Adrenal gland (tissue), 12 donors: ENCODE data around the gene PPP3CA. TPM values are rescaled to one million over a fixed set of nuclear protein-coding genes. Genes with fewer than 3 reads are reported as not detected.

Experiments used
- DNase-seq, 7 donors: peaks; one replicate each; pipeline ENCODE4 v3.0.0-alpha.2; 2019 to 2020
- H3K27ac ChIP-seq, 5 donors: fragments of 200-600 bp; sonication (generic) in 4 of 5; 1 replicate in 3 of 5; 2 replicates in 2 of 5; pipeline versions ENCODE4 v1.5.1 to v1.8.0; 2016 to 2020; ENCODE audit warnings: mild to moderate bottlenecking in 1 of 5
- H3K27me3 ChIP-seq: fragments of 200-600 bp; 2 replicates; pipeline ENCODE4 v1.8.0; 2021
- H3K36me3 ChIP-seq, 2 donors: fragments of 200-600 bp; replicated peaks in 1 of 2; 1 replicate in 1 of 2; 2 replicates in 1 of 2; pipeline versions ENCODE4 v1.5.1 to v1.8.0; 2018 to 2022
- H3K4me1 ChIP-seq, 2 donors: fragments of 200-600 bp; replicated peaks in 1 of 2; 1 replicate in 1 of 2; 2 replicates in 1 of 2; pipeline versions ENCODE4 v1.5.1 to v1.8.0; 2018 to 2021
- H3K4me3 ChIP-seq, 4 donors: fragments of 200-600 bp; sonication (generic) in 3 of 4; one replicate each; pipeline ENCODE4 v1.5.1; 2016 to 2018
- H3K9me3 ChIP-seq, 3 donors: fragments of 200-600 bp; sonication (generic) in 1 of 3; replicated peaks in 1 of 3; 1 replicate in 2 of 3; 2 replicates in 1 of 3; pipeline versions ENCODE4 v1.5.1 to v1.8.0; 2016 to 2021
- POLR2A ChIP-seq, 2 donors: fragments of 450-650 bp; IDR thresholded peaks; one replicate each; pipeline ENCODE4 v1.6.1; 2017; ENCODE audit warnings: antibody characterized with exemption in 2 of 2, mild to moderate bottlenecking in 2 of 2, moderate library complexity in 1 of 2
- WGBS, 4 donors: extraction: QIAGEN DNeasy Blood & Tissue Kit in 2 of 4; methylation state at CpG; one replicate each; pipeline versions ENCODE4 v1.1.5 to v1.1.7; 2013 to 2017; 5-methylcytosine and 5-hydroxymethylcytosine counted together
- intact Hi-C, 2 donors: fragments of 100-400 bp; cut with DNase I; formaldehyde crosslinking; loops; one replicate each; pipeline versions ENCODE4 v1.14.1 to v1.15.0; 2022 to 2023
- polyA plus RNA-seq, 3 donors: library from polyadenylated mRNA; stranded (reverse); fragments of 200-250 nt in 2 of 3; fragments of 350-450 nt in 1 of 3; fragmentation: Illumina TruSeq in 1 of 3; extraction: RNeasy Lipid Tissue Mini Kit (QIAGEN cat#74804) in 1 of 3; gene quantifications; one replicate each; pipeline ENCODE4 v1.2.3, GENCODE V29; 2013 to 2014
- total RNA-seq, 9 donors: library from RNA; depleted of rRNA in 4 of 9; stranded (reverse); fragments of >200 nt in 4 of 9; fragments of 120-200 nt in 1 of 9; fragmentation: NEBNext Ultra II Directional in 1 of 9; extraction: Animal tissue kit (Norgen Biotek cat#: 25700) in 1 of 9; gene quantifications; one replicate each; pipeline versions ENCODE4 v1.1.0 to v1.2.4, GENCODE V29; 2013 to 2023
- TF ChIP-seq, protein P1 (sequence below), 6 experiments: fragments of 450-650 bp in 4 of 6; fragments of 200-600 bp in 2 of 6; sonication (generic) in 1 of 6; IDR thresholded peaks; 1 replicate in 5 of 6; 2 replicates in 1 of 6; pipeline versions ENCODE4 v1.5.1 to v1.8.0; 2016 to 2021; ENCODE audit warnings: antibody characterized with exemption in 6 of 6, mild to moderate bottlenecking in 2 of 6, moderate library complexity in 1 of 6
- donor health status: healthy with polysubstance abuse.
- donor health status: Bipolar disorder and iron deficiency.
- donor health status: DM: yes; HTN: yes; CAD: no.
- donor health status: DM: no; HTN: no; CAD: no.
- donor health status: DM: no; HTN: no; CAD: no.
- donor health status: DM: yes; HTN: yes; CAD: no.

PPP3CA gene
- total and polyA plus RNA-seq, 12 donors, result 13.8 to 138 (median 43.8) TPM

DNA sequence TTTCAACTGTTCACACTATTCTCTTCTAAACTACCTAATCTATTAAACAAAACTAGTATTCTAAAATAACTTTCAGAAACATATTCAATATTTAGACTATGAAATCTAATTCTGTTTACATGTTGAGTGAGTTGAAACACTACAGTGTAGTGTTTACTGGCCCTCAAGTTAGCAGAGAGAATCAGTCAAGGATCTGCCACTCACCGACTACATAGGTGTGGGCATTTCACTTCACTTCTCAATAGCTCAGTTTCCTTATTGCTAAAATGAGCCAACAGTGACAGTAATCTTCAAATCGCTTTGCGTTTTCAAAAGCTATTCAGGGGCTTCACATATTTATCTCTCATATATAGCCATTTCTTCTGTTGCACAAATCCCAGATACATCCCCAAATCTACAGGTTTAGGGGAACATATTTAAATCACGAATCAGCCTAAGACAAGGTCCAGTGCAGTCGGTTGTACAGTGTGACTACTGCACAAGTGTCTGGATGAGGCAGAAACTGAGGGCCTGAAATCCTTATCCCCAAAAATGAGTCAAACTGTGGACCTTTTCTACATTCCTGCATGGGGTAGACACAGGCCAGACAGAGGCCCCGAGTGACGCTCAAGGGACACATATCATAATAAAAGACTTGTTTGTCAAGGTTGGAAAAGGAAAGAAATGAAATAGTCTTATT is 129.8 kb downstream of the PPP3CA start:
- Histone ChIP-seq H3K4me3 (no peak overlapping the region), H3K4me1 (peaks cover 0 to 46% of the 10 kb centered on the region in 2 donors), H3K27me3 (no peaks in the 10 kb centered on the region), H3K9me3 (no peaks in the 10 kb centered on the region), H3K36me3 (no peaks in the 10 kb centered on the region), H3K27ac (peak overlapping the region in 1 of 5 donors; percentile 17)
- peak in 5 of 7 donors; percentile 19 to 44 (median 35) for DNase-seq
- 70 to 78% (median 73%) methylated on average over 7 of the region's 7 CpGs for WGBS, 4 donors
- TF ChIP-seq, protein P1, sequence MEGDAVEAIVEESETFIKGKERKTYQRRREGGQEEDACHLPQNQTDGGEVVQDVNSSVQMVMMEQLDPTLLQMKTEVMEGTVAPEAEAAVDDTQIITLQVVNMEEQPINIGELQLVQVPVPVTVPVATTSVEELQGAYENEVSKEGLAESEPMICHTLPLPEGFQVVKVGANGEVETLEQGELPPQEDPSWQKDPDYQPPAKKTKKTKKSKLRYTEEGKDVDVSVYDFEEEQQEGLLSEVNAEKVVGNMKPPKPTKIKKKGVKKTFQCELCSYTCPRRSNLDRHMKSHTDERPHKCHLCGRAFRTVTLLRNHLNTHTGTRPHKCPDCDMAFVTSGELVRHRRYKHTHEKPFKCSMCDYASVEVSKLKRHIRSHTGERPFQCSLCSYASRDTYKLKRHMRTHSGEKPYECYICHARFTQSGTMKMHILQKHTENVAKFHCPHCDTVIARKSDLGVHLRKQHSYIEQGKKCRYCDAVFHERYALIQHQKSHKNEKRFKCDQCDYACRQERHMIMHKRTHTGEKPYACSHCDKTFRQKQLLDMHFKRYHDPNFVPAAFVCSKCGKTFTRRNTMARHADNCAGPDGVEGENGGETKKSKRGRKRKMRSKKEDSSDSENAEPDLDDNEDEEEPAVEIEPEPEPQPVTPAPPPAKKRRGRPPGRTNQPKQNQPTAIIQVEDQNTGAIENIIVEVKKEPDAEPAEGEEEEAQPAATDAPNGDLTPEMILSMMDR (IDR thresholded peaks at IDR 0.05), result no peak
- no peak for TF ChIP-seq POLR2A (IDR thresholded peaks at IDR 0.05)
- intact Hi-C loops, result no loop called here

- intact Hi-C loops, result no loop called here
- TF ChIP-seq, protein P1 (IDR thresholded peaks at IDR 0.05), result no peak
- TF ChIP-seq POLR2A (IDR thresholded peaks at IDR 0.05), result no peak
- Histone ChIP-seq H3K27me3 (no peaks in the 10 kb centered on the region), H3K4me3 (no peak overlapping the region), H3K4me1 (peaks cover 0 to 21% of the 10 kb centered on the region in 2 donors), H3K9me3 (no peaks in the 10 kb centered on the region), H3K27ac (no peak overlapping the region), H3K36me3 (no peaks in the 10 kb centered on the region)
- DNase-seq, result no peak
These were observed 136.2 kb downstream of the PPP3CA start for GRCh38 chr4:101211146-101211553.

- H3K9me3 ChIP-seq, result no peaks in the 10 kb centered on the region
- H3K4me3 ChIP-seq, result no peak overlapping the region
- WGBS, 4 donors, result 90 to 100% (median 96%) methylated on average over 1 of the region's 1 CpG
- no peak overlapping the region for H3K27ac ChIP-seq
- no peak for DNase-seq
- intact Hi-C loops, result no loop called here
- no peak for TF ChIP-seq POLR2A (IDR thresholded peaks at IDR 0.05)
- TF ChIP-seq, protein P1 (IDR thresholded peaks at IDR 0.05), result no peak
- H3K27me3 ChIP-seq, result no peaks in the 10 kb centered on the region
- H3K36me3 ChIP-seq, result no peaks in the 10 kb centered on the region
- H3K4me1 ChIP-seq, result peaks cover 0 to 28% of the 10 kb centered on the region in 2 donors
These were observed 137.0 kb downstream of the PPP3CA start for GRCh38 chr4:101210331-101210730.

- Histone ChIP-seq H3K27me3 (no peaks in the 10 kb centered on the region), H3K27ac (no peak overlapping the region), H3K9me3 (no peaks in the 10 kb centered on the region), H3K4me1 (peaks cover 0 to 19% of the 10 kb centered on the region in 2 donors), H3K36me3 (no peaks in the 10 kb centered on the region), H3K4me3 (no peak overlapping the region)
- TF ChIP-seq POLR2A (IDR thresholded peaks at IDR 0.05), result no peak
- TF ChIP-seq, protein P1 (IDR thresholded peaks at IDR 0.05), result no peak
- DNase-seq, result no peak
- 86 to 98% (median 91%) methylated on average over 4 of the region's 4 CpGs for WGBS, 4 donors
- intact Hi-C loops, result no loop called here
These were observed 139.2 kb downstream of the PPP3CA start for GRCh38 chr4:101208171-101208570.
